ENCODE data around the gene PPIF. TPM values are rescaled to one million over a fixed set of nuclear protein-coding genes. Genes with fewer than 3 reads are reported as not detected.
A peak's percentile ranks its signal among the peaks of the same experiment; 100 is the strongest.

PPIF gene
- total RNA-seq, 2 donors from 2014 or later = 19.2 to 67.9 TPM

GRCh38 chr10:79397051-79397450, 49.8 kb downstream of the PPIF start:
- Histone ChIP-seq H3K4me1 (no peaks in the 10 kb centered on the region), H3K27ac (peak overlapping the region in 1 of 4 donors; percentile 29), H3K9me3 (no peaks in the 10 kb centered on the region), H3K36me3 (replicated peaks in 1 of 2; ENCODE audit: insufficient read depth in 1 of 2, low read depth in 2 of 2) (no peaks in the 10 kb centered on the region), H3K4me3 (no peak overlapping the region), H3K27me3 (no peaks in the 10 kb centered on the region)
- intact Hi-C loops (cut with DNase I) = no loop called here
- 74 to 81% methylated on average over 6 of the region's 6 CpGs for WGBS, 2 donors
- ATAC-seq (no peak), DNase-seq (no peak)
- TF ChIP-seq POLR2A (IDR thresholded peaks at IDR 0.05) (no peak), CTCF (IDR thresholded peaks at IDR 0.05) (no peak)

DNA sequence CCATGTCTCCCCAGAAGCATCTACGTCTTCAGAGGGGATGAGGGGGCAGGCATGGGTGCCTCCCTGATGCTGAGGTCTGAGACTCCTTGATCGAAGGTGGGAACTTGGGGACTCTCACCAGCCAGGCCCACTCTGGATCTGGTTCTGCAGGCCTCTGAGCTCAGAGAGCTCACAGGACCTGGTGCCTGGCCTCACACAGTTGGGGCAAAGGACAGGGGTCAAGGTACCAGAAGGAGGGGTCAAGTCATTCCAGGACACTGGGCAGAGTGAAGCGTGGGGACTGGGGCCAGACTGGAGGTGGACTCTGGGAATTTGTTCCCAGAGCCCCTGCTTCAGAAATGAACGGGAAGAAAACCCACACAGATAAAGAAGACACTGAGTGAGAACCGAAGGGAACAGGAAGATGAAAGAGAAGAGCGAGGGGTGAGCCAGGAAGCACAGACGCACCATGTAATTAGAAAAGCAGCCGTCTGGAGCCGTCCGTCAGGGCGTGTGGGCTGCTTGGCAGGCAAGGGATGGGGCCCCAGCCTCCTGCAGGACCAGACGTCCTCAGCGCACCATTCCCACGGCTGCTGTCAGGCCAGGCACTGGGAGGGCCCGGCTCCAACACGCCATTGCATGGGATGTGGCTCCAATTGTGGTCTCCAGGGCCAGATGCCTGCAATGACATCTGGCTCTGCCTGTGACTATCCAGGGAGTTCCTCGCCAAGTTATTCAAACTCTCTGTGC, 50.5 kb downstream of the PPIF start:
- Histone ChIP-seq H3K4me3 (no peak overlapping the region), H3K36me3 (replicated peaks in 1 of 2; ENCODE audit: insufficient read depth in 1 of 2, low read depth in 2 of 2) (no peaks in the 10 kb centered on the region), H3K9me3 (no peaks in the 10 kb centered on the region), H3K27ac (peak overlapping the region in 1 of 4 donors; percentile 60), H3K4me1 (peaks cover 4% of the 10 kb centered on the region), H3K27me3 (no peaks in the 10 kb centered on the region)
- ATAC-seq (no peak), DNase-seq (no peak)
- 74 to 84% methylated on average over 15 to 17 of the region's 17 CpGs for WGBS, 2 donors
- no peak for TF ChIP-seq CTCF (IDR thresholded peaks at IDR 0.05)
- TF ChIP-seq POLR2A (IDR thresholded peaks at IDR 0.05) = no peak
- intact Hi-C loops (cut with DNase I) = no loop called here

- Histone ChIP-seq H3K4me1 (peaks cover 13% of the 10 kb centered on the region), H3K4me3 (no peak overlapping the region), H3K27me3 (no peaks in the 10 kb centered on the region), H3K9me3 (no peaks in the 10 kb centered on the region), H3K27ac (peak overlapping the region in 2 of 4 donors; percentile 60 to 63), H3K36me3 (replicated peaks in 1 of 2; ENCODE audit: insufficient read depth in 1 of 2, low read depth in 2 of 2) (no peaks in the 10 kb centered on the region)
- DNase-seq (no peak), ATAC-seq (no peak)
- WGBS, 2 donors = 74 to 76% methylated on average over 4 of the region's 4 CpGs
- TF ChIP-seq CTCF (IDR thresholded peaks at IDR 0.05) = no peak
- no peak for TF ChIP-seq POLR2A (IDR thresholded peaks at IDR 0.05)
- intact Hi-C loops (cut with DNase I) = no loop called here
These were observed 51.4 kb downstream of the PPIF start for GRCh38 chr10:79398642-79399041.

DNA sequence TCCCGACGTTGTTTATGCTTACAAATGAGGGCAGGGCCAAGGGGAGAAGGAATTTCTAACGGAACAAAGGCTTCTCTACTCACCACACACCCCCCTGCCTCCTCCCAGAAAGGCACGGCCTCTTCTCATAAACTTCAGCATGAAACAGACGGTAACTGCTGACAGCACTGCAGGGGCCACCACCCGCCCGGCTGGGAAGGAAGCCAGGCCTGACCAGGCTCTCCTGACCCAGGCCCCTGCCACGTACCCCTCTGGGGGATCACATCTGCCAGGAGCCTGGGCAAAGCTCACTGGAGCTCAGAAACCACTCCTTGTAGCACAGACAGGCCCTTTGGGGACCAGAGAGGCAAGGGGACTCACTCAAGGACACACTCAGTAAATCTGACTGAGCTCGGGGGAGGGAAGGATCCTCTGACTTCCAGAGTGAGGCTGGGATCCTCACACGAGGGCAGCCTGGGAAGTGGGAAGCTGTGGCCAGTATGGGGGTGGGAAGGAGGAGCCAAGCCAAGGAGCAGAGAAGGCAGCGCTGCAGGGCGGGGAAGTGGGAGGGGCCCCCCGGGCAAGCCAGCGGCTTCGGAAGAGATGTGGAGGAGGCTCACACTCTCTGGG, 52.1 kb downstream of the PPIF start:
- DNase-seq (peak; percentile 39 to 76 (median 68)), ATAC-seq (peak; percentile 64)
- TF ChIP-seq POLR2A (IDR thresholded peaks at IDR 0.05) = no peak
- TF ChIP-seq CTCF (IDR thresholded peaks at IDR 0.05) = no peak
- H3K27ac ChIP-seq = peak overlapping the region in 3 of 4 donors; percentile 7 to 63 (median 60)
- H3K4me3 ChIP-seq = no peak overlapping the region
- no peaks in the 10 kb centered on the region for H3K36me3 ChIP-seq (replicated peaks in 1 of 2; ENCODE audit: insufficient read depth in 1 of 2, low read depth in 2 of 2)
- no peaks in the 10 kb centered on the region for H3K27me3 ChIP-seq
- intact Hi-C loops (cut with DNase I) = no loop called here
- H3K4me1 ChIP-seq = peaks cover 19% of the 10 kb centered on the region
- no peaks in the 10 kb centered on the region for H3K9me3 ChIP-seq
- 48 to 60% methylated on average over 11 to 15 of the region's 15 CpGs for WGBS, 2 donors
